ENCODE measurements around the gene MAST2. TPM values are rescaled to one million over a fixed set of nuclear protein-coding genes. Genes with fewer than 3 reads are reported as not detected.
"Not testable (repeated sequence)": the region's sequence is repeated elsewhere in the genome, so short reads cannot be mapped to it uniquely, and the experiment has no call there.

The MAST2 gene
- total RNA-seq, 2 experiments from 2014 or later, result 25.7 to 27.9 TPM

- POLR2A ChIA-PET, result no interaction called here
- DNase-seq, result no peak
- no peaks in the 10 kb centered on the region for H3K36me3 Mint-ChIP-seq (ENCODE audit: low read depth)
- CTCF ChIA-PET, result no interaction called here
- H3K4me1 Mint-ChIP-seq (ENCODE audit: low read depth), result peaks cover 6% of the 10 kb centered on the region
- H3K27me3 Mint-ChIP-seq (ENCODE audit: low read depth), result peaks cover 3% of the 10 kb centered on the region
- no peak overlapping the region for H3K4me3 Mint-ChIP-seq
- ATAC-seq, result no peak
- H3K9me3 Mint-ChIP-seq (ENCODE audit: insufficient read depth), result no peaks in the 10 kb centered on the region
- H3K27ac Mint-ChIP-seq, result no peak overlapping the region
Measured at GRCh38 chr1:46044116-46044515, 240.7 kb downstream of the MAST2 start.

- Mint-ChIP-seq H3K27me3 (ENCODE audit: low read depth) (peaks cover 4% of the 10 kb centered on the region), H3K4me3 (no peak overlapping the region), H3K9me3 (ENCODE audit: insufficient read depth) (no peaks in the 10 kb centered on the region), H3K27ac (no peak overlapping the region), H3K4me1 (ENCODE audit: low read depth) (no peaks in the 10 kb centered on the region), H3K36me3 (ENCODE audit: low read depth) (no peaks in the 10 kb centered on the region)
- DNase-seq (no peak), ATAC-seq (no peak)
- POLR2A ChIA-PET, result no interaction called here
- CTCF ChIA-PET, result no interaction called here
Measured at GRCh38 chr1:46053734-46054133, 250.3 kb downstream of the MAST2 start.

- H3K4me3 Mint-ChIP-seq, result no peak overlapping the region
- H3K27me3 Mint-ChIP-seq (ENCODE audit: low read depth), result no peaks in the 10 kb centered on the region
- no peak overlapping the region for H3K27ac Mint-ChIP-seq
- H3K36me3 Mint-ChIP-seq (ENCODE audit: low read depth), result peaks cover 5% of the 10 kb centered on the region
- no peaks in the 10 kb centered on the region for H3K9me3 Mint-ChIP-seq (ENCODE audit: insufficient read depth)
- ChIA-PET CTCF (no interaction called here), POLR2A (no interaction called here)
- no peaks in the 10 kb centered on the region for H3K4me1 Mint-ChIP-seq (ENCODE audit: low read depth)
- ATAC-seq (no peak), DNase-seq (no peak)
Measured at GRCh38 chr1:46056325-46056724, 252.9 kb downstream of the MAST2 start.

GRCh38 chr1:46057215-46057614 is 253.8 kb downstream of the MAST2 start:
- DNase-seq; H3K36me3 Mint-ChIP-seq (ENCODE audit: low read depth); H3K4me1 Mint-ChIP-seq (ENCODE audit: low read depth); CTCF ChIA-PET; H3K4me3 Mint-ChIP-seq; H3K27me3 Mint-ChIP-seq (ENCODE audit: low read depth); ATAC-seq; H3K9me3 Mint-ChIP-seq (ENCODE audit: insufficient read depth); POLR2A ChIA-PET; H3K27ac Mint-ChIP-seq: not testable (repeated sequence)

GRCh38 chr1:46057781-46058180 is 254.4 kb downstream of the MAST2 start:
- POLR2A ChIA-PET, result no interaction called here
- peaks cover 10% of the 10 kb centered on the region for H3K36me3 Mint-ChIP-seq (ENCODE audit: low read depth)
- H3K4me3 Mint-ChIP-seq, result no peak overlapping the region

GRCh38 chr1:46058936-46059335 is 255.5 kb downstream of the MAST2 start:
- DNase-seq, result no peak
- Mint-ChIP-seq H3K9me3 (ENCODE audit: insufficient read depth) (no peaks in the 10 kb centered on the region), H3K4me3 (no peak overlapping the region), H3K27me3 (ENCODE audit: low read depth) (no peaks in the 10 kb centered on the region), H3K27ac (no peak overlapping the region), H3K4me1 (ENCODE audit: low read depth) (peaks cover 15% of the 10 kb centered on the region), H3K36me3 (ENCODE audit: low read depth) (peaks cover 14% of the 10 kb centered on the region)
- ChIA-PET CTCF (no interaction called here), POLR2A (no interaction called here)
- ATAC-seq, result no peak

More at GRCh38 chr1:46057781-46058180, 254.4 kb downstream of the MAST2 start:
- no peak for DNase-seq
- CTCF ChIA-PET, result no interaction called here
- Mint-ChIP-seq H3K9me3 (ENCODE audit: insufficient read depth) (no peaks in the 10 kb centered on the region), H3K4me1 (ENCODE audit: low read depth) (peaks cover 4% of the 10 kb centered on the region), H3K27me3 (ENCODE audit: low read depth) (no peaks in the 10 kb centered on the region), H3K27ac (no peak overlapping the region)
- ATAC-seq, result no peak

- DNase-seq (no peak), ATAC-seq (no peak)
- H3K4me1 Mint-ChIP-seq (ENCODE audit: low read depth), result peaks cover 25% of the 10 kb centered on the region
- peaks cover 18% of the 10 kb centered on the region for H3K36me3 Mint-ChIP-seq (ENCODE audit: low read depth)
- ChIA-PET CTCF (no interaction called here), POLR2A (interaction anchor here (1.2 to 1.7 kb wide), 2 partner anchors 106 to 186 kb away, joined by 4 read pairs; partner anchors contain the start of gene RAD54L)
- H3K27me3 Mint-ChIP-seq (ENCODE audit: low read depth), result no peaks in the 10 kb centered on the region
- no peak overlapping the region for H3K27ac Mint-ChIP-seq
- H3K4me3 Mint-ChIP-seq, result no peak overlapping the region
- H3K9me3 Mint-ChIP-seq (ENCODE audit: insufficient read depth), result no peaks in the 10 kb centered on the region
Measured at GRCh38 chr1:46061146-46061545, 257.7 kb downstream of the MAST2 start.

- DNase-seq (peak; percentile 73), ATAC-seq (peak; percentile 64)
- ChIA-PET CTCF (interaction anchor here (1.3 kb wide), 1 partner anchor 26 kb away, joined by 3 read pairs; no protein-coding TSS in a partner anchor), POLR2A (interaction anchor here (1.7 kb wide), 1 partner anchor 104 kb away, joined by 4 read pairs; no protein-coding TSS in a partner anchor)
- peak overlapping the region; percentile 64 for H3K27ac Mint-ChIP-seq
- H3K27me3 Mint-ChIP-seq (ENCODE audit: low read depth), result no peaks in the 10 kb centered on the region
- H3K36me3 Mint-ChIP-seq (ENCODE audit: low read depth), result peaks cover 18% of the 10 kb centered on the region
- peaks cover 25% of the 10 kb centered on the region for H3K4me1 Mint-ChIP-seq (ENCODE audit: low read depth)
- H3K9me3 Mint-ChIP-seq (ENCODE audit: insufficient read depth), result no peaks in the 10 kb centered on the region
- peak overlapping the region; percentile 25 for H3K4me3 Mint-ChIP-seq
Measured at GRCh38 chr1:46062651-46063319, 259.4 kb downstream of the MAST2 start.

GRCh38 chr1:46064708-46065107 is 261.3 kb downstream of the MAST2 start:
- POLR2A ChIA-PET, result interaction anchor here (0.5 to 0.6 kb wide), 2 partner anchors 67 to 1256 kb away, joined by 3 read pairs; no protein-coding TSS in a partner anchor

GRCh38 chr1:46065405-46065804 is 262.0 kb downstream of the MAST2 start:
- peak; percentile 28 for DNase-seq
- ChIA-PET CTCF (interaction anchor here (1.2 to 2.2 kb wide), 4 partner anchors 19 to 158 kb away, joined by 3 to 11 read pairs (median 4); no protein-coding TSS in a partner anchor), POLR2A (interaction anchor here (0.5 to 0.6 kb wide), 2 partner anchors 102 to 1256 kb away, joined by 3 read pairs; no protein-coding TSS in a partner anchor)
- H3K36me3 Mint-ChIP-seq (ENCODE audit: low read depth), result peaks cover 18% of the 10 kb centered on the region
- peak; percentile 87 for ATAC-seq
- H3K27ac Mint-ChIP-seq, result peak overlapping the region; percentile 61
- peaks cover 25% of the 10 kb centered on the region for H3K4me1 Mint-ChIP-seq (ENCODE audit: low read depth)
- H3K4me3 Mint-ChIP-seq, result peak overlapping the region; percentile 40
- H3K27me3 Mint-ChIP-seq (ENCODE audit: low read depth), result no peaks in the 10 kb centered on the region
- no peaks in the 10 kb centered on the region for H3K9me3 Mint-ChIP-seq (ENCODE audit: insufficient read depth)

More at GRCh38 chr1:46064708-46065107, 261.3 kb downstream of the MAST2 start:
- CTCF ChIA-PET, result interaction anchor here (1.1 to 2.2 kb wide), 5 partner anchors 20 to 180 kb away, joined by 3 to 11 read pairs (median 3); no protein-coding TSS in a partner anchor
- no peak overlapping the region for H3K27ac Mint-ChIP-seq
- ATAC-seq, result no peak
- peak overlapping the region; percentile 8 for H3K4me3 Mint-ChIP-seq
- H3K9me3 Mint-ChIP-seq (ENCODE audit: insufficient read depth), result no peaks in the 10 kb centered on the region
- peaks cover 25% of the 10 kb centered on the region for H3K4me1 Mint-ChIP-seq (ENCODE audit: low read depth)
- DNase-seq, result no peak
- no peaks in the 10 kb centered on the region for H3K27me3 Mint-ChIP-seq (ENCODE audit: low read depth)
- H3K36me3 Mint-ChIP-seq (ENCODE audit: low read depth), result peaks cover 18% of the 10 kb centered on the region

- no peak overlapping the region for H3K4me3 Mint-ChIP-seq
- H3K9me3 Mint-ChIP-seq (ENCODE audit: insufficient read depth), result no peaks in the 10 kb centered on the region
- DNase-seq (no peak), ATAC-seq (no peak)
- H3K36me3 Mint-ChIP-seq (ENCODE audit: low read depth), result peaks cover 8% of the 10 kb centered on the region
- ChIA-PET CTCF (interaction anchor here (1.2 kb wide), 1 partner anchor 114 kb away, joined by 3 read pairs; no protein-coding TSS in a partner anchor), POLR2A (interaction anchor here (0.6 kb wide), 2 partner anchors 235 to 603 kb away, joined by 3 to 4 read pairs; no protein-coding TSS in a partner anchor)
- no peaks in the 10 kb centered on the region for H3K27me3 Mint-ChIP-seq (ENCODE audit: low read depth)
- peaks cover 22% of the 10 kb centered on the region for H3K4me1 Mint-ChIP-seq (ENCODE audit: low read depth)
- no peak overlapping the region for H3K27ac Mint-ChIP-seq
Measured at GRCh38 chr1:46067652-46068051, 264.2 kb downstream of the MAST2 start.

GRCh38 chr1:46068525-46068924 is 265.1 kb downstream of the MAST2 start:
- ATAC-seq (no peak), DNase-seq (no peak)
- Mint-ChIP-seq H3K36me3 (ENCODE audit: low read depth) (peaks cover 6% of the 10 kb centered on the region), H3K27ac (no peak overlapping the region), H3K4me1 (ENCODE audit: low read depth) (peaks cover 13% of the 10 kb centered on the region), H3K9me3 (ENCODE audit: insufficient read depth) (no peaks in the 10 kb centered on the region), H3K27me3 (ENCODE audit: low read depth) (no peaks in the 10 kb centered on the region), H3K4me3 (no peak overlapping the region)
- POLR2A ChIA-PET, result no interaction called here
- CTCF ChIA-PET, result interaction anchor here (0.8 to 1.2 kb wide), 3 partner anchors 31 to 155 kb away, joined by 3 read pairs; no protein-coding TSS in a partner anchor
